ENCODE results near the gene ROR2.
A peak's percentile ranks its signal among the peaks of the same experiment; 100 is the strongest.

The ROR2 gene

DNA sequence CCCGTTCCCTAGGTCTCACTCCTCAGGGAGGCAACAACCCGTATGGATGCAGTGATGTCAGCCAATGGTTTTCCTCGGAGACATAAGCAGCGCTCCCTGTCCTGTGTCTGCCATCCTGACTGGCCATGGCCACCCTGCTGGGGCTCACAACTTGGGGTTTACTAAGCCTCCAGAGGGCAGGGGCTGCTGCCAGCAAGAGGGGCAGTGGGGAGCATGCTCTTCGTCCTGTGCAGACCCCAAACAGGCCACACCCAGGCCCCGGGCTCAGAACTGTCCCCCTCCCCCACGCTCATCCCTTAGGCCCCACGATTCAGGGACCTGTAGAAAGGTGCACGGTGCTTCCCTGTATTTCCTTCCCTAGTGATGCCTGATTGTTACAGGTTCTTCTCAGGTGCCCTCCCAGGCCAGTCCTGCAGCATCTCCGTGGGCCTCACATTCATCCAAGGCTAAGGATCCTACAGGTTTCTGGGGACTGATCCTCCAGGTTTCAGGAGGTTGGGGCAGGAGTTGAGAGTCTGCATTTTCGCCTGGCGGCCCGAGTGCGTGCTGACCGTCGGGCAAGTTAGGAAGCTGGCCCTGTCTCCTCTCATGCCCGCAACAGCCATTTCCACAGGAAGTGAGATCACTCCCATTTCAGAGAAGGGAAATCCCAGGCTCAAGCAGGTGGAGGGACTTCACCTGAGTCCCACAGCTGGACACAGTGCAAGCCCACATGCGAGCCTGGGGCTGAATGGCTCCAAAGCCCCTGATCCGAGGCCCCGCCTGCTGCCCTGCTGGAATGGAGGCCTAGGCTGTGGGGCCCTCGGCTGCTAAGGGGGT lies 217.6 kb downstream of the ROR2 start:
- DNase-seq = no peak

DNA sequence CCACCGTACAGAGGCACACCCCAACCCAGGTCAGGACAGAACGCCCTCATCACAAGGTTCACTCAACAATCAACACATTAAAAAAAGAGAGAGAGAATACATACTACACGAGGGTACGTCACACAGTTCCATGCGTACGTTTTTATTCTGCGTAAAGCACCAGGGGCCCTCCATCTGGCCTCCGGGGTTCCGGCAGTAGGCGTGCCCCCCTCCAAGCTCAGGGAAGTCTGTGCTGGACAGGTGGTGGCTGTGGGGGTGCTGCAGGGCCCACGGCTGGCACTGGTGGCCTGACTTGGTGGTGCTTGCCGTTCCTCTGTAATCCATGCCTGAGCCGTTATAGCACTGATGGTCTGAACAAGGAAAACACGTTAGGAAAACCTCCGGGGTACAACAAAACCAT lies 219.2 kb downstream of the ROR2 start:
- DNase-seq = no peak

DNA sequence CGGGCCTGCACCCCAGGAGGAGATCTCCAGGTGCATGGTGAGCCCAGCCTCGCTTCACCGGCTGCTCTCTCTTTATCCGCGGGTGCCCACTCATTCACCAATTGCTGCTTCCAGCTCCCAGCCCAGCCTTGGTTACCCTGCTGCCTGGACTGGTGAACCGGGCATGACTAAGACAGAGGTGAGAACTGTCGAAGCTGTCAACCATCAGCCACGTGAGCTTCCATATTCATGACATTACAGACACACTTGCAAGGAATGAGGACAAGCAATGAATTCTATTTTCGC lies 220.5 kb downstream of the ROR2 start:
- no peak for DNase-seq

DNA sequence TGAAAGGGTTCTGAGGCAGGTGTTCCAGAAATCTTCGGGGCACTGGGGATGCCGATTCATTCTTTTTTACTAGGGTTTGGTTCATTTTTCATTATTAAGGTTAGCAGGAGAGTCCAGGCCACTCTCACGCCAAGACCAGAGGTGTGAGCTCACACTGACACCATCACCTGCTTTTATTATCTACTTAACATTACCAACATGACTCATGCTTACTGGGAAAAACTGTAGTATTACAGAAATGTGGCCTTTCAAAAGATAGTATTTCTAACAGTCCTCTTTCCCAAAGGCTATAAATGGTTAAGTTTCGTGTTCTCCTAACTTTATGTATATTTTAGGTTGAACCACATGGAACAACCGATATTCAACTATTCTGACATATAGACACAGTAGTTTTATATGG lies 222.1 kb downstream of the ROR2 start:
- no peak for DNase-seq

DNA sequence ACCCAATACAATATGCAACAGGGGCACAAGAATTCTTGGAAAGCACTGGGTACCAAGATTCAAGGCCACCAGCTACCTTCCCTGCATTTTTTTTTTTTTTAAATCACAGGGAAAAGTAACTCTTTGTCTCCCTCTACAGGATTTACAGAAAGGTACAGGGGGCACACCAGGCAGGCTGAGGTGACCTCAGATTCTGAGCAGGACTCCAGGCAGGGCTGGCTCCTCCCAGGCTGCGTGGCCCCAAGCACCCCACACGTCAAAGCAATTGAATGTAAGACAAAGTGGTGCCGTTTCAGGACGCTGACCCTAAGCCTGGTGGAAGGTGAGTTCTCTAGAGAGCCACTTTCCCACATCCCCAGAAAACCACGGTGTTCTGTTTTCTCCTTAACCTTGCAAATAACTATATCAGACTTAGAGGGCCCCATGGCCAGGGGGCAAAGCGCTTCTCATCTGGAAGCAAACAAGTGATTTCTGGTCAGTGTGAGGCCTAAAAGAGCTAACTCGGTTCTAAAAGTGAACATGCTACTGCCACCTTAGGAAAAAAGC lies 222.6 kb downstream of the ROR2 start:
- DNase-seq = peak; percentile 63

DNA sequence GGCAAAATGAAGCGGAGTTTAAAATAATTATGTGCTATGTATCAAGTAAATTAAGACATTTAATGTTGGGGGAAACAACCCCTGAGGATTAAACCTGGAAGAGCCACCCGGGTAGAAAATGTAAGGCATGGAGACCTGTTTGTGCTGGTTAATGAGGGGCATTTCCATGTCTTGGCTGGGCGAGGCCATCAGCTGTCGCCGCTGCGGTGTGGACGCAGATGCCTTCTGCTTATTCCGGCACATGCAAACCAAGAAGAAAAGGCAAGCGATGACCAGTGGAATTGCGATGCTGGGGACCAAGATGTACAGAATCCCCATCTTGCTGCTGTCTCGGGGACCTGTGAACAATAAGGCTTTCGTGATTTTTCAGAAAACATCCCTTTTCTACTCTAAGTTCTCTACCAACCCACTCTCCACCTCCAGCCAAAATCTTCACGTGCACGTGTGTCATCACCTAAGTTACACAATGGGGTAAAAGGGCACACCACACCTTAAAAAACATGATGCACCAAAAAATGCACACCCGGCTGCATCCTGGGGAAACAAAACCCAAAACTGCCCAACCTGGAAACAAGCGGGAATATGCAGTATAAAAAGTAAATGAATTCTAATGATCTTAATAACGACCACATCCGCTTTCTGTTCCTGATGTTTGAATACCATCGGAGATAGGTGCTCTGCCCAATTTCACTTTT lies 223.5 kb downstream of the ROR2 start:
- no peak for DNase-seq

- no peak for DNase-seq
Measured at GRCh38 chr9:91725651-91726050, 224.4 kb downstream of the ROR2 start.

DNA sequence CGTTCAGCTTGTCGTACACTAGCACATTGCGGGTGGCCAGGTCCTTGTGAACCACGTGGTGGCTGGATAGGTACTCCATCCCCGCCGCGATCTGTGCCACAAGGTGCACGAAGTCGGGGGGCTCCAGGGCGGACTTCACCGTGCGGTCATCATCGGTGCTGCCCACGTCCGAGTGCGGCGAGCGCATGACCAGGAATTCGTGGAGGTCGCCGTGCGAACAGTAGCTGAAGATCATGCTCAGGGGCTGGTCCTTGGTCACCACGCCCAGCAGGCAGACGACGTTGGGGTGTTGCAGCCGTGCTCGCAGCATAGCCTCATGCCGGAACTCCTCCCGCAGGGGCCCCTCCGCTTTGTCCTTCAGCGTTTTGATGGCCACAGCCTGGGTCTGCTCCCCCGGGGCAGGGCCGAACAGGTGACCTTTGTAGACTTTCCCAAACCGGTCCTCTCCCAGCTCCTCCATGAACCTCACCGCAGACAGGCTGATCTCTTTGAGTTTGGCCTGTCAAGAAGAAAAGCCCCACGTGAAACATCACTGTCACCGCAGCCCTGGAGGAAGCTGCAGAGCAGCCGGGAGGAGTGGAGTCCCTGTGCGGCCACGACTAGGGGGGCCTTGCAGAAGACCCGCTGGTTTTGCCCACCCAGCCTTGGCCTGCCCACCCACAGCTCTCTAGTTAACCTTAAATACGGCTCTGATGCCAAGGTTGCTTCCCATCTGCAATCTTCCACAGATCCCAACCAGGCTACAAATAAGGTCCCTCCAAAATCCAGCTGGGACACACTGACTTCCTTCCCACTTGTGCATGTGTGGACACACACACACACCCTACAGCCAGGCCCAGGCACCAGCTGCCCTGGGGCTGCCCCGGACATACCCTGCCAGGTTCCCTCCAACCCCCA lies 225.2 kb downstream of the ROR2 start:
- DNase-seq = no peak

GRCh38 chr9:91724068-91724440 lies 226.0 kb downstream of the ROR2 start:
- no peak for DNase-seq

DNA sequence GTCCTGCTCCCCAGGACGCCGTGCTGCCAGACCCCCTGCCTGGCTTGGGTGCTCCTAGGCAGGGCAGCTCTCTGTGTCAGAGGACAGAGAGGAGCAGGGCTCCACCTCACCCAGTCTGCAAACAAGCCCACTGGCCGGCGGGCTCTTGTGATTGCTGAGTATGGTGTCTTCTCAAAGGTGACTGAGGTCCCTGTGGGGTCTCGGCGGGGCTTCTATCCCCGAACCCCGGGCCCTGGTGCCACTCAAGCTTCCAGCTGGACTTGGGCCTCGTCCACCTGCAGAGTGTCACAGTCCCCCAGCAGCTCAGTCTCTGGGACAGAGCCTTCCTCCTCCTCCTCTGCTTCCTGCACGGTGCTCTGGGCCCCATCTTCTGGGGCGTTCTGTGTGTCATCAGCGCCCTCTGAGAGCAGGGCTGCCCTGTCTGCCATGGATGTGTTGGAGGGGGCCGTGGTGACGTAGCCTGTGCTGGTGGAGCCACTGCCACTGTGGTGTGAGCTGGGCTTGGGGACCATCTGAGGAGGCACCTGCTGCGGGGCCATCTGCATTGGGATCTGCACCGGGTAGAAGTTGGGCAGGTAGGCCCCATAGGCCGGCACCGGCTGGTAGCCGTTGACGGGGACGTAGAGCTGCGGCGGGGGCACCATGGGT lies 226.5 kb downstream of the ROR2 start:
- no peak for DNase-seq

GRCh38 chr9:91720751-91721705 lies 229.0 kb downstream of the ROR2 start:
- no peak for DNase-seq

DNA sequence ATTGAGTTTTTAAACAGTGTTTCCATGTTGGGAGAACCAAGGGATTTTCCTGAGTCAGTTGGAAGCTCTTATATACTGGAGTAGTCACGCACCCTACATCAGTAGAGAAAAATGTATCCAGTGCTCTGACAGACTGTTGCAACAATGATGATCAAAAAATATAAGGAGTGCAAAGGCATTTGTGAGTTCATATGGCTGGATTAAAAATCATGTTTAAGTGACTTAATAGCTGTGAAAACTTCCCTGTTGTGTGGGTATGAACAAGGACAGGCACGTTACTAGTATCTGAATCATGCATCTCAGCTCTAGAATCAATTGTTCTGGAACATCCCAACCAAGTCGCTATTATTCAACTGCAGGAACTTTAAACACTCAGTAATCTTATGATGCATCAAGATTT lies 229.7 kb downstream of the ROR2 start:
- no peak for DNase-seq

- DNase-seq = no peak
Measured at GRCh38 chr9:91718071-91718470, 232.0 kb downstream of the ROR2 start.

GRCh38 chr9:91716815-91717214 lies 233.2 kb downstream of the ROR2 start:
- DNase-seq = no peak

- DNase-seq = no peak
Measured at GRCh38 chr9:91716239-91716638, 233.8 kb downstream of the ROR2 start.

DNA sequence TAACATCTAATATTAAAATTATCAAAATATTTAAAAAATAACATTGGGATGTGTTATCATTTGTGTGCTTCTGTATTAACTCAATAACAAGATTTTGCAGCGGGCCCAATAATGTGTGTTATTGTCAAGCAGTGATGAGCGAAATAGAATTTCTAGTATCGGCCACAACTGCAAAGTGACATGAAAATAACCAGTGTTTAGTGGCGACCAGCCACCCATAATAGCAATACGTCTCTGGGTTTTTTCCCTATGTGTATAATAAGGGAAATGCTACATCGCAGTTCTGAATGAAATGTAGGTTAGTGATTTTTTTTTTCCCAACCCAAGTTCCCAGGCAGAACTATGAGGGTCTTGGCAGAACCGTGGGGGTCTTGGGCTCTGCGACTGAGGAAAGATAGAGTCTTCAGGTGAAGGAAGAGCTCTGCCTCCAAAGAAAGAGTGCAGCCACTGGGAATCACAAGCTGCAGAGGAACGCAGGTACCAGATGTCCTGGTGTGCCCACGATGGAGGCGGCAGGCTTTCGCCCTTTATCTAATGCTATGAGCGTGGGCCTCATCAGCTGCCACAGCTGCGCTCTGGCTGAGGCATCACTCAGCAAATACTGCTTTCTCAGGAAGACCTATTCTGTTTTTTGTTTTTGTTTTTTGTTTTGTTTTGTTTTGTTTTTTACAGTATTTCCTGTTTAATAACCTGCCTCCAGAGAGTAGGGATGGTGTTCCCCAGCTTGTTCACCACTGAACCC lies 235.0 kb downstream of the ROR2 start:
- no peak for DNase-seq

- DNase-seq = peak; percentile 39
Measured at GRCh38 chr9:91714020-91714806, 235.8 kb downstream of the ROR2 start.

GRCh38 chr9:91712811-91713210 lies 237.2 kb downstream of the ROR2 start:
- DNase-seq = no peak

DNA sequence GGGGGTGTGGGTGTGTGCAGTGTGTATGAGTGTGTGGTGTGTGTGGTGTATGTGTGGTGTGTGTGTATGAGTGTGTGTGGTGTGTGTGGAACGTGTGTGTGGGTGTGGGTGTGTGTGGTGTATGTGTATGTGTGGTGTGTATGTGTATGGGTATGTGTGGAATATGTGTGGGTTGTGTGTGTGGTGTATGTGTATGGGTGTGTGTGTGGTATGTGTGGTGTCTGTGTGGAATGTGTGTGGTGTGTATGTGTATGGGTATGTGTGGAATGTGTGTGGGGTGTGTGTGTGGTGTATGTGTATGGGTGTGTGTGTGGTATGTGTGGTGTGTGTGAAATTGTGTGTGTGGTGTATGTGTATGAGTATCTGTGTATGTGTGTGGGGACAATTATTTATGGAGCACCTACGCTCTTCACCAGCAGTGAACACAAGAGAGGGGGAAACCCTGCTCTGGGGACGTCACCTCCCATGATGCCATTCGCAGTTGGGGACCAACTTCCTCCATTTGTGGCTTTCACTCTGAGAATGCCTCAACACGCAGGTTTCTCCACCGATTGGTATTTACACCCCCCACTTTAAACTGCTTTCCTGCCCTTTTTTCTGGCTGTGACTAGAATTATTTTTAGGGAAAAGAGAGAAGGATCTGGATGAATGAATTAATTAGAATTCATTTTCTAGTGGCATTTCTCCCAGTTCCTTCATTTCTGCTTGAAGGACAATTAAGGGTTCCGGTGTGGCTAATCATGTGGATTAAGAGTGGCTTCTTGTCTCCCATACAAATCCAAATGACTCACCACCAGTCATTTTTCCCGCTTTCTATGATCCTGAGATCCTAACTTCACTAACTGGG lies 238.1 kb downstream of the ROR2 start:
- DNase-seq = no peak
